AG10803 (cell line): ENCODE data around the gene PLEKHG4B.

Source experiments
- DNase-seq: peaks from one replicate; pipeline ENCODE4 v3.0.0; 2010; ENCODE audit warnings: low read depth
- H3K4me3 ChIP-seq: 2 replicates; pipeline ENCODE4 v1.5.1; 2011; ENCODE audit warnings: mild to moderate bottlenecking, low read length, control low read depth
- CTCF ChIP-seq: conservative IDR thresholded peaks from 2 replicates; pipeline ENCODE4 v1.5.1; 2011; ENCODE audit warnings: mild to moderate bottlenecking, low read length, control low read depth, inconsistent platforms

Gene PLEKHG4B

GRCh38 chr5:185095-186070 lies 93.4 kb downstream of the PLEKHG4B start:
- no peak for DNase-seq
- H3K4me3 ChIP-seq = no peak overlapping the region
- TF ChIP-seq CTCF = no peak

GRCh38 chr5:186091-187041 lies 94.4 kb downstream of the PLEKHG4B start:
- DNase-seq = no peak
- H3K4me3 ChIP-seq = no peak overlapping the region
- no peak for TF ChIP-seq CTCF

- no peak overlapping the region for H3K4me3 ChIP-seq
- TF ChIP-seq CTCF = no peak
- DNase-seq = no peak
These were observed 95.1 kb downstream of the PLEKHG4B start for GRCh38 chr5:187042-187431.

GRCh38 chr5:187617-188451 lies 95.9 kb downstream of the PLEKHG4B start:
- TF ChIP-seq CTCF = no peak
- H3K4me3 ChIP-seq = no peak overlapping the region
- peak; percentile 37 for DNase-seq

- peak; percentile 84 for TF ChIP-seq CTCF
- DNase-seq = peak; percentile 78
- peak overlapping the region; percentile 36 for H3K4me3 ChIP-seq
These were observed 96.8 kb downstream of the PLEKHG4B start for GRCh38 chr5:188488-189481.
